Gastrocnemius medialis (tissue), 4 donors: Measurements from ENCODE around the gene ANGEL2. TPM values are rescaled to one million over a fixed set of nuclear protein-coding genes. Genes with fewer than 3 reads are reported as not detected.

Experiments used
- ATAC-seq, 2 donors: fragments of 150-250 bp; one replicate each; pipeline ENCODE4 v1.9.1; 2016
- DNase-seq, 2 donors: peaks; one replicate each; pipeline ENCODE4 v3.0.0-alpha.2; 2019
- H3K27ac ChIP-seq, 4 donors: fragments of 200-600 bp; sonication (generic); 1 replicate in 1 of 4; 2 replicates in 3 of 4; pipeline ENCODE4 v1.5.1; 2016 to 2018; ENCODE audit warnings: mild to moderate bottlenecking in 2 of 4, moderate library complexity in 1 of 4
- H3K27me3 ChIP-seq, 3 donors: fragments of 200-600 bp; sonication (generic) in 2 of 3; 1 replicate in 1 of 3; 2 replicates in 2 of 3; pipeline versions ENCODE4 v1.5.1 to v1.6.0; 2016 to 2019; ENCODE audit warnings: mild to moderate bottlenecking in 1 of 3, moderate library complexity in 1 of 3
- H3K36me3 ChIP-seq, 2 donors: fragments of 200-600 bp; sonication (generic) in 1 of 2; one replicate each; pipeline ENCODE4 v1.5.1; 2017 to 2018
- H3K4me1 ChIP-seq, 2 donors: fragments of 200-600 bp; sonication (generic) in 1 of 2; one replicate each; pipeline ENCODE4 v1.5.1; 2016 to 2017; ENCODE audit warnings: mild to moderate bottlenecking in 2 of 2
- H3K4me3 ChIP-seq, 4 donors: fragments of 200-600 bp; sonication (generic) in 3 of 4; 1 replicate in 1 of 4; 2 replicates in 3 of 4; pipeline ENCODE4 v1.5.1; 2016 to 2019; ENCODE audit warnings: mild to moderate bottlenecking in 2 of 4
- H3K9me3 ChIP-seq, 3 donors: fragments of 200-600 bp; sonication (generic) in 2 of 3; 1 replicate in 1 of 3; 2 replicates in 2 of 3; pipeline ENCODE4 v1.5.1; 2016 to 2019
- POLR2A ChIP-seq, 2 donors: fragments of 450-650 bp; IDR thresholded peaks; one replicate each; pipeline ENCODE4 v1.6.1; 2017; ENCODE audit warnings: antibody characterized with exemption in 2 of 2, mild to moderate bottlenecking in 2 of 2, moderate library complexity in 2 of 2
- in situ Hi-C, 4 donors: fragments of 200-750 bp; cut with MboI; loops; one replicate each; pipeline versions ENCODE4 v1.15.0 to v1.8.0; 2017; ENCODE audit warnings: low sequenced_read_pairs in 4 of 4
- intact Hi-C: fragments of 100-400 bp; cut with DNase I; formaldehyde crosslinking; loops from one replicate; pipeline ENCODE4 v1.15.1; 2023; ENCODE audit warnings: low total_unique reads
- total RNA-seq, 4 donors: library from RNA; depleted of rRNA; stranded (reverse); fragments of >200 nt; gene quantifications; one replicate each; pipeline versions ENCODE4 v1.1.0 to v1.2.3, GENCODE V29; 2016
- TF ChIP-seq, protein P1 (sequence below), 5 experiments: fragments of 450-650 bp in 3 of 5; fragments of 200-600 bp in 2 of 5; sonication (generic) in 2 of 5; IDR thresholded peaks in 4 of 5; conservative IDR thresholded peaks in 1 of 5; 1 replicate in 4 of 5; 2 replicates in 1 of 5; pipeline ENCODE4 v1.5.1; 2016 to 2019; ENCODE audit warnings: antibody characterized with exemption in 5 of 5, mild to moderate bottlenecking in 3 of 5, moderate library complexity in 3 of 5

Gene ANGEL2
- total RNA-seq, 4 donors from 2014 or later = 17.7 to 33.2 (median 25.1) TPM

DNA sequence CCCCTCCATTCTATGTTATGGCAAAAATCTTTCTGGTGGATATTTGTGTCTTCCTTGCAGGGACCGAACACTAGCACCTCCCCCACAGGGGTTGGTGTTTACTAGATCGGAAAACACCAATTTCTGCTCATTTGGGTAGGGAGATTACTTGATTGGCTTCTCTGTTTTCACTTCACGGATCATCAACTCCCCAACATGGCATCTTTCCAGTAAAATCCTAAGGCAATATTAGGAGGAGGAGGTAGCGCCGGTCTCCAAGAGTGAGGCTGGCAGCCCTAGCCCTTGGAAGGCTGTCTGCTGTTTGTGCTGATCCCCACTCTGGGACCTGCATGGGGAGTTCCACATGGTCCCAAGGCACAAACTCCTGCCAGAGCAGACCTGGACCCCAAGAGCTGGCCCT lies 53.2 kb downstream of the ANGEL2 start:
- no peaks in the 10 kb centered on the region for H3K9me3 ChIP-seq
- DNase-seq = no peak
- in situ Hi-C loops = no loop called here
- intact Hi-C loops = no loop called here
- ATAC-seq = no peak
- H3K4me1 ChIP-seq = no peaks in the 10 kb centered on the region
- H3K36me3 ChIP-seq = no peaks in the 10 kb centered on the region
- TF ChIP-seq, protein P1, sequence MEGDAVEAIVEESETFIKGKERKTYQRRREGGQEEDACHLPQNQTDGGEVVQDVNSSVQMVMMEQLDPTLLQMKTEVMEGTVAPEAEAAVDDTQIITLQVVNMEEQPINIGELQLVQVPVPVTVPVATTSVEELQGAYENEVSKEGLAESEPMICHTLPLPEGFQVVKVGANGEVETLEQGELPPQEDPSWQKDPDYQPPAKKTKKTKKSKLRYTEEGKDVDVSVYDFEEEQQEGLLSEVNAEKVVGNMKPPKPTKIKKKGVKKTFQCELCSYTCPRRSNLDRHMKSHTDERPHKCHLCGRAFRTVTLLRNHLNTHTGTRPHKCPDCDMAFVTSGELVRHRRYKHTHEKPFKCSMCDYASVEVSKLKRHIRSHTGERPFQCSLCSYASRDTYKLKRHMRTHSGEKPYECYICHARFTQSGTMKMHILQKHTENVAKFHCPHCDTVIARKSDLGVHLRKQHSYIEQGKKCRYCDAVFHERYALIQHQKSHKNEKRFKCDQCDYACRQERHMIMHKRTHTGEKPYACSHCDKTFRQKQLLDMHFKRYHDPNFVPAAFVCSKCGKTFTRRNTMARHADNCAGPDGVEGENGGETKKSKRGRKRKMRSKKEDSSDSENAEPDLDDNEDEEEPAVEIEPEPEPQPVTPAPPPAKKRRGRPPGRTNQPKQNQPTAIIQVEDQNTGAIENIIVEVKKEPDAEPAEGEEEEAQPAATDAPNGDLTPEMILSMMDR (IDR thresholded peaks at IDR 0.05 in 4 of 5, conservative IDR thresholded peaks at IDR 0.05 in 1 of 5) = no peak
- no peak for TF ChIP-seq POLR2A (IDR thresholded peaks at IDR 0.05)
- H3K4me3 ChIP-seq = no peak overlapping the region
- H3K27me3 ChIP-seq = no peaks in the 10 kb centered on the region
- H3K27ac ChIP-seq = no peak overlapping the region

DNA sequence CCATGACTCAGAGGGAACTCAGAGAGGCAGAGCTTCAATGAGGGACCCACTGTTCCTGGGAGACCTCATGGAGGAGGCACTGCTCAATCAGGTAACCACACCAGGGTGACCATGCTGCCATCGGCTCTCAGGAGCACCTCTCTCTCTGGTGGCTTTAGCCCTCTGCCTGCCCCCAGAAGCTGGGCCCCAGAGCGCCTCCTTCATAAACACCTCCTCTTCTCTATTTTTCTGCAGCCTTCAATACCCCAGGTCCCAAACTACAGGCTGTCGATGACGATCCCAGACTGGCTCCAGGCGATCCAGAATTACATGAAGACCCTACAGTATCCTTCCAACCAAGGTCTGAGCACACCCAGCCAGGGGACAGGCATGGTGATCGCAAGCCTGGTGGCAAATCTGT lies 54.7 kb downstream of the ANGEL2 start:
- in situ Hi-C loops = no loop called here
- no peak for TF ChIP-seq POLR2A (IDR thresholded peaks at IDR 0.05)
- TF ChIP-seq, protein P1 (IDR thresholded peaks at IDR 0.05 in 4 of 5, conservative IDR thresholded peaks at IDR 0.05 in 1 of 5) = no peak

DNA sequence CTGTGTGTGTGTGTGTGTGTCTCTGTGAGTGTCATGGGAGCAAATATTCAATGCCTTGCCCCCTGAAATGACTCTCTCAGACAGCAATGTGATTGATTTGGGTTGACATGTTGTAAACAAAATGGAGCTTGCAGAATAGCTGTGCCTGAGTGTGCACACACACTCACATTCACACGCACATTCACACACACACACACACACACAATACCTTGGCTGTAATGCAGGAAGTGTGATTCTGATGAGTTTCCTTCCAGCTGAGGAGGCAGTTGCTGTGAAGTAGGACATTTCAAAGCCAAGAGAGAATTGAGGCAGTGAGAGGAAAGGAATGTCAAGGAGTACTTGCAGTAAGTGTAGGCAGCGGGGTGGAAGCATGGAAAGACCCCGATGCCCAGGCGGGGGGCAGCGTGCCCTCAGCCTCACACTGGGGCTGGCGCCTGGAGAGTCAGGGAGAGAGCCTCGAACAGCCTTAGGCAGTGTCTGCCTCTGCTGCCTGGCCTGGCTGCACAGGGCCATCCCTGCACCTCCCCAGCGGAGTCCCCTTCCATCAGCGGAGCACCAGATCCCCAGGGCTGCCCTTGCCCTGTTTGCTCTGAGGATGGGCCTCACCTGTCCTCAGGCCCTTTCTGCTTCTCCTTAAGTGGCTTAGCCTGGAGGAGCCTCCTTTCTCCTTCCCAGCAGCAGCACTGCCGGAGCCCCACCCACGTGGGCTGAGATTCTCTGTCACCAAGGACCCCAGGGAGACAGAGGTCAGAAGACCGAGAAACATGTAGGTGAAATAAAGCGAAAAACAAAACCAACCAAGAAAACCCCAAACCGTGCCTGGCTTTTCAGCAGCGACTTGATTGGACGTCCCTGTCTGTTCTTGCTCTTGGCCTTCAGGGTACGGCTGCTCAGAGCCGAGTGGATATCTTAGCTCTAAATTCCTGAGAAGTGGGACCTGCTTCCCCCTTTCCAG lies 56.1 kb downstream of the ANGEL2 start:
- in situ Hi-C loops = no loop called here
- no peaks in the 10 kb centered on the region for H3K4me1 ChIP-seq
- no peaks in the 10 kb centered on the region for H3K27me3 ChIP-seq
- ATAC-seq (no peak), DNase-seq (no peak)
- TF ChIP-seq, protein P1 (IDR thresholded peaks at IDR 0.05 in 4 of 5, conservative IDR thresholded peaks at IDR 0.05 in 1 of 5) = no peak
- TF ChIP-seq POLR2A (IDR thresholded peaks at IDR 0.05) = no peak
- no peak overlapping the region for H3K27ac ChIP-seq
- no peaks in the 10 kb centered on the region for H3K36me3 ChIP-seq
- H3K9me3 ChIP-seq = no peaks in the 10 kb centered on the region
- H3K4me3 ChIP-seq = no peak overlapping the region
- intact Hi-C loops = no loop called here

More for the DNA sequence above, 54.7 kb downstream of the ANGEL2 start:
- ATAC-seq = no peak
- intact Hi-C loops = no loop called here
- no peak for DNase-seq
- H3K4me3 ChIP-seq = no peak overlapping the region
- H3K9me3 ChIP-seq = no peaks in the 10 kb centered on the region
- H3K4me1 ChIP-seq = no peaks in the 10 kb centered on the region
- no peaks in the 10 kb centered on the region for H3K36me3 ChIP-seq
- no peak overlapping the region for H3K27ac ChIP-seq
- H3K27me3 ChIP-seq = no peaks in the 10 kb centered on the region

DNA sequence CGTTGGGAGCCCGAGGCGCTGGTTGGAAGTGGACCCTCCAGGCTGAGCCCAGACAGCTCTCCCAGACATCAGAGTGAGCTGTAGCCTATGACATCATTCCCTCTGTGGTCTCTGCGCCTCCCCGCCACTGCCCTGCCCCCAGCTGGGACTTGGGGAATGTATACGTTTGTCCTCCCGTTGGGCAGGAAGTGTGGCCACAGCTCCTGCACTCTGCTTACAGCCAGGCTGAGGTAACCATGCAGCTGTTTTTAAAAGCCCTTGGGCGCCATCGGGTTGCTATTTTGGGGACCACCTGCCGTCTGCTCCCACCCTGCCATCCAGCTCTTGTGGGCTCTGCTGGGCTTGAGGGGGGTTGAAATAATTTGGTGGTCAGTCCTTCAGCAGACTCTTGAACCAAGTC lies 57.5 kb downstream of the ANGEL2 start:
- Histone ChIP-seq H3K4me1 (no peaks in the 10 kb centered on the region), H3K4me3 (no peak overlapping the region), H3K36me3 (no peaks in the 10 kb centered on the region), H3K27me3 (no peaks in the 10 kb centered on the region), H3K27ac (no peak overlapping the region), H3K9me3 (no peaks in the 10 kb centered on the region)
- ATAC-seq (no peak), DNase-seq (no peak)
- no peak for TF ChIP-seq POLR2A (IDR thresholded peaks at IDR 0.05)
- TF ChIP-seq, protein P1 (IDR thresholded peaks at IDR 0.05 in 4 of 5, conservative IDR thresholded peaks at IDR 0.05 in 1 of 5) = no peak
- in situ Hi-C loops = no loop called here
- intact Hi-C loops = no loop called here
